Left renal pelvis (tissue), 4 donors: ENCODE results near the gene NOSIP. TPM values are rescaled to one million over a fixed set of nuclear protein-coding genes. Genes with fewer than 3 reads are reported as not detected.

Source experiments
- DNase-seq, 4 donors: peaks; one replicate each; pipeline ENCODE4 v3.0.0-alpha.2; 2013; ENCODE audit warnings: low read depth in 4 of 4, low spot score in 3 of 4
- polyA plus RNA-seq, 4 donors: library from polyadenylated mRNA; unstranded; fragments of 120-200 nt; gene quantifications; one replicate each; pipeline ENCODE4 v1.2.1, GENCODE V29; 2013; ENCODE audit not compliant: insufficient read length in 4 of 4

NOSIP gene
- polyA plus RNA-seq, 4 donors = 46.1 to 75.0 (median 57.6) TPM

DNA sequence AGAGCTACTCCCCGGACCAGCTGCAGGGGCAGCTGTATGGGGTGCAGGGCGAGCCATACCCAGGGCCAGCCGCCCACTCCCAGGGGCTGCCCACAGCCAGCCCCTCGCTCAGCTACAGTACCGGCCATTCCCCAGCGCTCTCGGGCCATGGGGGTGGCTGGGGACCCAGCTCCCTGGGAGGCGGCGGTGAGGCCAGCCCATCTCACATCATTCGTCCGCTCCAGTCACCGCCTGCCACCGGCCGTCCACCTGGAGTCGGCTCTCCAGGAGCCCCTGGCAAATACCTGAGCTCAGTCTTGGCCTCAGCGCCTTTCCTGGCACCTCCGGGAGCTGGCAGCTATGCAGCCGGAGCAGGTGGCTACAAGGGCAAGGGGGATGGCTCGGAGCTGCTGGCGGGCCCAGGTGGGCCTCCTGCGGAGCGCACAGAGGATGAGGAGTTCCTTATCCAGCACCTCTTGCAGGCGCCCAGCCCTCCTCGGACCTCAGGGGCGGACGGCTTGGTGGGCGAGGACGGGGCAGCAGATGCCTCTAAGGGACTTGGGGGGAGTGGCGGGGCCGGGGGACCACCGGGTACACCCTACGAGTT lies 15.6 kb upstream of the NOSIP start:
- no peak for DNase-seq

DNA sequence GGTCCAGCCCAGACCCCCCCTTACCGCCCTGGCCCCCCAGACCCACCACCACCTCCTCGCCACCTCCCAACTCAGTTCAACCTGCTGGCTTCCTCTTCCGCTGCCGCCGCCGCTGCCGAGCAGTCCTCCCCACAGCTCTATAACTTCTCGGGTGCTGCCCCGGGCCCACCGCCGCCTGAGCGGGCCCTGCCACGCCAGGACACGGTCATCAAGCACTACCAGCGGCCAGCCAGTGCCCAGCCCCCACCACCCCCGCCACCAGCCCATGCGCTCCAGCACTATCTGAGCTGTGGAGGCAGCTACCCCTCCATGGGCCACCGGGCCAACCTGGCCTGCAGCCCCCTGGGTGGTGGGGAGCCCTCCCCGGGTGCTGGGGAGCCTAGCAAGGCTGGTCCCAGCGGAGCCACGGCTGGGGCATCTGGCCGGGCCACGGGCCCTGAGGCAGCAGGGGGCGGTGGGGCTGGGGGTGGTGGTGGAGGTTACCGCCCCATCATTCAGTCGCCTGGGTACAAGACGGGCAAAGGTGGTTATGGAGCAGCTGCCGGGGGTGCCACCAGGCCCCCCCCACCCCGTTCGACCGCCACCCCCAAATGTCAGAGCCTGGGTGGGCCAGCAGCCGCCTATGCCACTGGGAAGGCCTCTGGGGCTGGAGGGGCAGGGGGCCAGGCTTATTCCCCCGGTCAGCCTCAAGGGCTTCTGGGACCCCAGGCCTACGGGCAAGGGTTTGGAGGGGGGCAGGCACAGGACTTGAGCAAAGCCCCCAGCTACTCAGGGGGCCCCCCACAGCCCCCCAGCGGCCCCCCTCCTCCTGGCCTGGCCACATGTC lies 14.8 kb upstream of the NOSIP start:
- no peak for DNase-seq

DNA sequence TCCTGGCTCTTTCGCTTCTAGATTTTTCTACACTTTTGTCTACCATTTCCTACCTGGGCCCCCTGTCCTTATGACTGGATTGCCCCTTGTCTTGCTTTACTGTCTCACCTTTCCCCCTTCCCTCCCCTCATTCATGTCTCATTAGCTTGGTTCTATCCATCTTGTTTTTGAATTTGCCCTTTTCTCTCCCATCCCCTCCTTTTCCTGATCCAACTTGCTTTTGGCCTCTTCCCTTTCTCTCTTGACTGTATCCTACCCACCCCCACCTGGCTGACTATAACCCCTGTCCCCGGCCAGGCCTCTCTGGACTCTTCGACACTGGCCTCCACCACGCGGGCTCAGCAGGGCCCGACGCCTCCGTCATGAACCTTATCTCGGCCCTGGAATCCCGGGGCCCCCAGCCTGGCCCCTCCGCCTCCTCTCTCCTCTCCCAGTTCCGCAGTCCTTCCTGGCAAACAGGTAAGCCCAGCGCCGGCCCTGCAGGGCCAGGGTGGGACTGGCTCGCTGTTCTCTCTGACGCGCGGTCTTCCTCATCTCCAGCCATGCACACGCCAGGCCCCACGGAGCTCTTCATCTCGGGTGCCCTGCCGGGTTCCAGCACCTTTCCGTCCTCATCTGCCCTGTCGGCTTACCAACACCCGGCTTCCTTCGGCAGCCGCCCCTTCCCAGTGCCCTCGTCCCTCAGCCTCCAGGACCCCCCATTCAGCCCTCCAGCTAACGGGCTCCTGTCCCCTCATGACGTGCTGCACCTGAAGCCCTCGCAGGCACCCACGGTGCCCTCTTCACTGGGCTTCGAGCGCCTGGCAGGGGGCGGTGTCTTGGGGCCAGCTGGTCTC lies 14.0 kb upstream of the NOSIP start:
- no peak for DNase-seq

DNA sequence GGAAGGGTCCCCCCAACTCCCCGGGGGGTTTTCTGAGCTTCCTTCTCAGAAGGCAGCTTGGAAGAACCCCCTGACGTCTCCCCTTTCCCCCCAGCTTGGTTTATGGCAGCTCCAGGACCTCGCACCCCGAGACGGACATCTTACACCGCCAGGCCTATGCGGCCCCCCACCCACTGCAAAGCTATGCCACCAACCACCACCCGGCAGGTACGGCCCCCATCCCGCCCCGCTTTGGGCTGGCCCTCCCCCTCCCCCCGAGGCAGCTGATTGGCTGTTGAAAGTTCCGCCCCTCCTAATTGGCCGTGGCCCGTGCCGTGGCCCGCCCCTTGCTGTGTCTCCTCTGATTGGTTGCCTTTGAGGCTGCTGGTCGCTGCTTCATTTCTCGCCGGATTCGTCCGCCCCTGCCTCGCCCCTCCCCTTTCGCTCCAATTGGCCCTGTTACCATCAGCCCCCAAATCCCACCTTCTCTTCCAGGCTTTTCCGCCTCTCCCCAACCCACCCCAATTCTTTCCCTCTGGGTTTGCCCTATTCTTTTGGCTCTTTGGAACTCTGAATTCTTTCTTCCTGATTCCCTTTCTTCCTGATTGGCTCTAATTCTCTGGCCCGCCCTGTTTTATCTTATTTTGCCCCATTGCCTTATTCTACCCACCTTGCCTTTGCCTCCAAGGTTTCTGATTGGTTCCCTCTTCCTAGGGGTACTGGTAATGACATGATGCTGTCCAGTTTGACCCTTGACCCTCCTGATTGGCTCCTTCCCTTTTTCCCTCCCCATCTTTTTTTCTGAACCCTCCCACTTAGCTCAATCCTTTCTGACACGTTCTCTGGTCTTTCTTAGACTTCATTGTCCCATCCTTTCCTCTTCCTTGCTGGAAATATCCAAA lies 13.1 kb upstream of the NOSIP start:
- DNase-seq = peak in 1 of 4 donors; percentile 84

DNA sequence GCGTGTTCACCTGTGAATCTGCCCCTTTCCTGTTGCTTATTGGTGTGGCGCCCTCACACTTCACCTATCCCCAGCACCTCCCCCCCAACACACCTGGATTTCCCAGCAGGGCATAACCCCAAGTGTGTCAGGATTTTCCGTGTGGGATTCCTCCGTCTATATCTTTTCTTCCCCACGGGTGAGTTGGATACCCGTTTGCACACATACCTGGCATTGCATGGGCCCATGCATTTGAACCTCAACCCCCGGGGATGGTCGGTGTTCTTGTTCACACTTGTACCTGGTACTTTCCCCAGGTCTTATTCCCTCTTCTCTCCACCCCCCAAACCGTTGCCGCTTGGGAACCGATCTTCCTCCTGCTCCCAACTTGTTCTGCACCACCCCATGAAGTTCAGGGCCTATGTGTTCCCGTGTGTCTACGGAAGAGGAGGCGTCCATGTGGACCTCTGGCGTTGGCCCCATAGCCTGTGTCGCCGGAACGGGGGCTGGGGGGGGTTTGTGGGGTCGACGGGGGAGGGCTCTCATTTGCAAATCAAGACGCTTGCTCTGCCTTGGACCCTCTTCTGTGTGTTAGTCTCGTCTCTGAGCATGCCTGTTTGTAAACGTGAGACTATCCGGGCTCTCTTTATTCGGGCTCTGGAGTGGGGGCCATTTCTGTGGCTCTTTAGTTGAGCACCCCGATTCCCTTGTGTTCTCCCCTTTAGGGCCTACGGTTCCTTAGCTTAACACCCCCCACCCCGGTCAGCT lies 12.3 kb upstream of the NOSIP start:
- DNase-seq = no peak

DNA sequence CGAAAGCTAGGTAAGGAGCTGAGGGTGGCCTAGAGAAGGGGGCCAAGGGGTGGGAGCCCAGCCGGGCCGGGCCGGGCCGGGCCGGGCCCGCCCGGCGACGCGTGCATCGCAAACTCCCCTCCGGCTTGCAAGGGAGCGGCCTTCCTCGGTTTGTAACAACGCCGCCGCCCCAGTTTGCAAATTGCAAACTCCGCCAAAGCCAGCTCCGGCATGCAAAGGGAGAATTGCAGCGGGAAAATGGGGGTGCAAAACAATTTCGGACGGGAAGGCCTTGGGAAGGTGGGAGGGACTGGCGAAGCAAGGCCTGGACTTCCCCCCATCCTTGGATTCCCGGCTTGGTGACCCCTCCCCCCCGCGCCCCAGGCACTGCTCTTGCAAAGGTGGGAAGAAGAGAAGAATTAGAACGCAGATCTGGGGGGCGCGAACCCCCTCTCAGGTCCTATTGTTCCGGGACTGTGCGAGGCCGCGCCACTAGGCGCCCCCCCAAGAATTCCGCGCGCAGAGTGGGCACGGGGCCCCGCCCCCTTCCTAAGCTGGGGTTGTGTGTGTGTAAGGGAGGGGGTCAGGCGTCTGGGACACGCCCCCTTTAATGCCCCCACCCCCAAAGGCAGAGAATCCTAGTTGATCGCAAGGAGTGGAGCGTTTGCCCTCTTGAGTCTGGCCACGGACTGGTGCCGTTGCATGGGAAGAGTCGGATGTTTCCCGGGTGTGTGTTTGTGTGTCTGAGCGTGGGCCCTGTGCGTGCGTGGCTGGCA lies 11.6 kb upstream of the NOSIP start:
- no peak for DNase-seq

DNA sequence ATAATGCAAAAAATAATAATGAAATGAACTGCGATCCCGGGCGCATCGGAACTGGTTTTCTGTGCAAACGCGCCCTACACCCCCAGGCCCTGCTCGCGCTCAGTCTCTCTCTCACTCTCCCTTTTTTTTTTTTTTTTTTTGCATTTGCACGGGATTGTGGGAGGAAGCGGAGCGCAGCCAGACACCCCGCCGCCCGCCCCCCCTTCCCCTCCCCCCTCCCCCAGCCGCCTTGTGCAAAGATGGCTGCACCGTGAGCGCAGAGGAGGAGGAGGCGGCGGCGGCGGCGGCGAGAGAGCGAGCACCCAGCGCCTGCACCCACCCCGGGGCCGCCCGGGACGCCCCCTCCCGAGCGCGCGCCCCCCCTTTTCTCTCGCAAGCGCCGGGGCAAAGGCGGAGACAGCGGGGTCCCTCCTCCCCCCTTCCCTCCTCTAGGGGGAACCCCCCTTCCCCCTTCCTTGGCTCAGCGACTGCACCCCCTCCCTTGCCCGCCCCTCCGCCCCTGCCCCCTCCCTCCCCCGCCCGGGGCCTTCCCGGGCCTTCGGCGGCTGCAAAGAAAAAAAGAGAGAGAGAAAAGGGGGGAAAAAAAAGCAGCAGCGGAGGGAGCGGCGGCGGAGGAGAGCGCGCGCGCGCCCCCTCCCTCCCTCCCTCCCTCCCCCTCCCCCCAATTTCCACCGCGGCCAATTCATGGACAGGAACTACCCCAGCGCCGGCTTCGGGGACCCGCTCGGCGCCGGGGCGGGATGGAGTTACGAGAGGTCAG lies 10.8 kb upstream of the NOSIP start, which contains the start of gene PRR12:
TSS of gene PRR12 (plus strand) at position 212 of the 760 bp plus-strand sequence. CDS start at position 685, 473 bp downstream.
- no peak for DNase-seq

DNA sequence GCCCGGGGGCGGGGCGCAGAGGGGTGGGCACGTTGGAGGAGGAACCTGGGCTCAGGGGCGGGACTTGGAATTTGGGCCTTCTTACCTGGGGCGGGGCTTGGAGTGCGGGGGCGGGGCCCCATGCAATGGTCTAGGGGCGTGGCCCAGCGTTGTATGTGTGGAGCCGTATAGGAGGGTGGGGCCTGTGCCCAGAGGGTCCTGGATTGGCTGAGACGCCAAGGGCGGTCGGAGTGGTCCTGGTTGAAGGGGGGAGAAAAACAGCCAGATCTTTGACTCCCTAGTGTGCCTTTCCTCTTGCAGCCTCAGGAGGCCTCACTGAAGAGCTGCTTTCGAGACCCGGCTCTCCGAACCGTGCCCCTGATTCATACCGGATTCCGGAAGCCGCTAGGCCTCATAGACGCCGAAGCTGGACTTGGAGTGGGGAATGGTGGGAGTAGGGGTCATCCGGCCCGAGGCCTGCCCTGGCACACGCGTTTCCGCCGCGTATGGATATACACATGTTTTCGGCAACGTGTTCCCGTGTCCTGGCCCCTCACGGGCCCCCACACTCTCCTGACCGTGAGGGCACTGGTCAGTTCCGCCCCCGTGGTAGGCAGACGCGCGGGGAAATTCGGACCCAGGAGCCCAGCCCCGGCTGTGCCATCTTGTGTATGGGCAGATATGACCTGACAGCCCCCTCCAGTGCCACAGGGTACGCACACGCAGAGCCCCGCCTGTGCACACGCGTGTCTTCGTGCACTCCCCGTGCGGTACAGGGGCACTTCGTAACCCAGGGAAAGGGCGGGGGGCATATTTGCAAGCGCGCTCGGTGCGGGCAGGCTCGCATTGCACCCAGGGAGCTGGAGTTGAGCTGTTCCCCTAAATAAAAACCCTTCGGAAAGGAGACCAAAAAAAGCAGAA lies 10.0 kb upstream of the NOSIP start:
- peak; percentile 84 to 91 (median 90) for DNase-seq

DNA sequence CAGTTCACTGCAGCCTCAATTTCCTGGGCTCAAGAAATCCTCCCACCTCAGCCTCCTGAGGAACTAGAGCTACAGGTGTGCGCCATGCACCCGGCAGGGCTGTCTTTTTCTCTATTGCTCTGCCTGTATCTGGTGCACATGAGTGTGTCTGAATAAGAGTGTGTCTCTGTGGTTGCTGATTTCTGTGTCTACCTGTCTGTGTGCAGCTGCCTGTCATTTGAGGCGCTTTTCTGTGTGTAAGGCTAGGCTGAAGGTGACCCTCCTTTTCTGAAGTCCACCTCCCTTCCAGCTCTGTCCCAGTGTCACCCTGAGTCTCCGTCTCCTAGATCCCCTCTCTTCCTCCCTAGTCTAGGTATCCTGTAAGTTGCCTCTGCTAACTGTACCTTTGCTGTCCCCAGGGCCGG lies 9.1 kb upstream of the NOSIP start:
- no peak for DNase-seq

DNA sequence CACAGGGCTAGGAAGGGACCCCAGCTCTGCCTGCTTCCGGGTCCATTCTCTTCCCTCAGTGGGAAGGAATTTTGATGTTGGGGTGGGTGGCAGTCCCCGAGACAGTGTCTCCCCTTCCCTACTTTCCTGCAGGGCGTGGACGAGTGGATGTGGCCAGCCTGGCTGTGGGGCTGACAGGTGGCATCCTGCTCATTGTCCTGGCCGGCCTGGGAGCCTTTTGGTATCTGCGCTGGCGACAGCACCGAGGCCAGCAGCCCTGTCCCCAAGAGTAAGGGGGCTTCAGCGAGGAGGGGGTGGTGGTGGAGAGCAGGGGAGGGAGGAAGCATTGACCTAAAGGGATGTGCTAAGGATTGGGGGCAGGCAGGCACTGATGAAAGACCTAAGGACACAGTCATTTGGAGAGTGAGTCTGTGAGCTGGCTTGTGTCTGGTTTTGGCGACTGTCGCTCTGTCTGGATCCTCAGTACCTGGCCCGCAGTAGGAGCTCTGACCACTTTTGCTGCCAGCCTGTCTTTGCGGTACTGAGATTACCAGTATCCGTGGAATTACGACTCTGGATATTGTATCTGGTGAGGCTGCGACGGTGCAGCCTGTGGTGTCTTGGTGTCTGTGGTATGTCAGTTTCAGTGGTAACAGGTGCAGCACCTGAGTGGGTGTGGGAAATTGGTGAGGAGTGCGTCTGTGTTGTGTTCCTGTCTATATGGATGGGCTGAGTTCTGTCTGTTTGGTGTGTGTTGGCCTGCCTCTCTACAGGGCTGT lies 8.2 kb upstream of the NOSIP start:
- DNase-seq = no peak

DNA sequence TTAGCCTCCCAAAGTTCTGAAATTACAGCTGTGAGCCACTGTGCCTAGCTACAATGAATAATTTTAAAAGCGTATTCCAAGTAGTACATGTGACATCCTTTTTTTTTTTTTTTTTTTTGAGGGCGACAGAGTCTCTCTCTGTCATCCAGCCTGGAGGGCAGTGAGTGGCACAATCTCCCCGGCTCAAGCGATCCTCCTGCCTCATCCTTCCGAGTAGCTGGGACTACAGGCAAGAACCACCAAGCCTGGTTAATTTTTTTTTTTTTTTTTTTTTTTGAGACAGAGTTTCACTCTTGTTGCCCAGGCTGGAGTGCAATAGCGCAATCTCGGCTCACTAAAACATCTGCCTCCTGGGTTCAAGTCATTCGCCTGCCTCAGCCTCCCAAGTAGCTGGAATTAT lies 6.9 kb upstream of the NOSIP start:
- DNase-seq = no peak

DNA sequence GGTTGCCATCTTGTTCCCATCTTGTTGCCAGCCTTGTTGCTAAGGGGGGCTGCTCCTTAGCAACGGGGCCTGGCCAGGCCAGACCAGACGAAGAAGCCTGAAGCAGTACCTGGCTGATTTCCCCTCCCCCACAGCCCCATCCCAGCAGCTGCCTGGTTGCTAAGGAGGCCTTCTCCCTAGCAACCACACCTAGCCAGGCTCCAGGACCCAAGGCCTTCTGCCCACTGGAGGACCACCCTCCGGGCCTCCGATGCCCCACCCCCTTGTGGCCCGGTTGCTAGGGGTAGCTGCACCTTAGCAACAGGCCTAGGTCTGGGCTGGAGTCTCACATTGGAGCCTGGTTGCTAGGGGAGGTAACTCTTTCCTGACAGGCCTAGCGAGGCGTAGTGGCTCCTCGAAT lies 4.7 kb upstream of the NOSIP start:
- DNase-seq = no peak

DNA sequence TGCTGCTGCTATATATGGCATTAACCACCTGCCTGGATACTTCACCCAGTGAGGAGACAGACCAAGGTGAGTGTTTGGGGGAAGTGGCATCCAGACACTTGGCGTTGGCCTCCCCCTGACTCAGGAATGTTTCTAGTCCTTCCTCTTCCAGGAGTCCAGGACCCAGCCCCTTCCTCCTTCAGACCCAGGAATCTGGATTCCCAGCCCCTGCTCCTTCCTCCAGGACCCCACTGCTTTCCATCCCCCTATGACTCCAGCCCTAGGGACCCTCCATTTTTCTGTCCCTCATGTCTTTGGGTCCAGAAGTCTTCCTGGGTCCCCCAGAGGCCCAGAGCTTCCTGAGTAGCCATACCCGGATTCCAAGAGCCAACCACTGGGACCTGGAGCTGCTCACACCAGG lies 2.9 kb upstream of the NOSIP start:
- DNase-seq = no peak

DNA sequence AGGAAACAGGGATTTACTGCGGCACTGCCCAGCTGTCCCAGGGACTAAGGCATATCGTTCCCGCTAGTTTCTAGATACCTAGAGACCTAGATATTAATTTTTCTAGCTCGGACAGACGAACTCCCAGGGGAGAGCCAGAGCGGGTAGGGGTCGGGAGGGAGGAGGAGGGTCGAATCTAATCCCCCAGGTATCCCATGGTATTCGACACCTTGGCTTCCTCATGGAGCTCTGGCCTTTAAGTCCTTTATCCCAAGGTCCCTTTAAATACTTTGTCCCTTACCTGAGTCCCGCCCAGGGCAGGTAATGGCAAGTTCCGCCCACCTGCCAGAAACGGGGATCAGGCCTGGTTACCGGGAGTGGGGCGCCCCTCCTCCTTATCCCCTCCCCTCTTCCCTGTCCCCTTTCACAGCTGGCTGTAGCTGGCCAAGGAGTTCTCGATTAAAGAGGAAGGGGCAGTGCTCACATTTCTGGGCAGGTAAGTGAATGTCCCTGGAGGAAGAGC lies 702 bp upstream of the NOSIP start, which contains the start of gene PRRG2:
TSS of gene PRRG2 (plus strand) at position 310 of the 502 bp plus-strand sequence. CDS start 1,904 bp downstream, outside the sequence.
- DNase-seq = no peak

DNA sequence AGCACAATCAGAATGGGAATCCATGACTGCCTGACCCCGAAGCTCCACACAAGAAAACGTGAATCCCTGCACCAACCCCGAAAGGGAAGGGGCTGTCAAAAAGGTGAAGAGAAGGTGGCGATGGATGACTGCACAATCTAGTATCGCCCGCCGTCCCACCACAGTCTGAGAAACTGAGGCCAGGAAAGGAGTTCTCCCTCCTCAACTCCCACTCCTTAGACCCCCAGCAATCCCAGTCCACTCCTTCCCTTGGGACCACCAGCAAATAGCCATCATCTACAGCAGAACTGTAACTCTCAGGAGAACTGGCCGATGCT lies 451 bp downstream of the NOSIP start:
- DNase-seq = no peak

DNA sequence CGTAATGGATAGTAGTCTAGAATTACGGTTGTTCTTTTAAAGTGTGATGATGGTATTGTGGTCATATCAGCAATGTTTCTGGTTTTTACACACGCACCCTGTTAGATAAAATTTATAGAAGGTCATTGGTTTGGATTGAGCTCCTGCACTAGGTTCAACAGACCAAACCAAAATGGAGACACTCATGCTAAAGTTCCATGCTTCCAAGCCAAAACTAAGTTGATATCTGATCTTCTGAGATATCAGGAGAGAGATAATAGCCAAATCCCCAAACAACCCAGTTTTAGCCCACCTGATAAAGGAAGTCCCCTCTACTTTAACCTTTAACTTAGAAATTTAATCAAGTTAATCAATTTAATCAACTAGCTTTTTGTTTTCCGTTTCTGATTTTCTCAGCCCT lies 1.2 kb downstream of the NOSIP start:
- no peak for DNase-seq
